Fibroblast of skin of left quadriceps (primary cell): ENCODE data around the gene ZNF80.
"Not testable (repeated sequence)": the region's sequence is repeated elsewhere in the genome, so short reads cannot be mapped to it uniquely, and the experiment has no call there.

Experiments
- DNase-seq, 2 experiments: peaks; one replicate each; pipeline ENCODE4 v3.0.0-alpha.2; 2013; ENCODE audit warnings: low read depth in 2 of 2

ZNF80 gene

DNA sequence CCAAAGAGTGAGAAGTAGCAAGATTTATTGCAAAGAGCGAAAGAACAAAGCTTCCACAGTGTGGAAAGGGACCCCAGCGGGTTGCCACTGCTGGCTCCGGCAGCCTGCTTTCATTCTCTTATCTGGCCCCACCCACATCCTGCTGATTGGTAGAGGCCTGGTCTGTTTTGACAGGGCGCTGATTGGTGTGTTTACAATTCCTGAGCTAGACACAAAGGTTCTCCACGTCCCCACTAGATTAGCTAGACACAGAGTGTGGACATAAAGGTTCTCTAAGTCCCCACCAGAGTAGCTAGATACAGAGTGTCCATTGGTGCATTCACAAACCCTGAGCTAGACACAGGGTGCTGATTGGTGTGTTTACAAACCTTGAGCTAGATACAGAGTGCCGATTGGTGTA is at the start of gene ZNF80:
ZNF80 (minus strand) TSS at position 101 of the 400 bp plus-strand sequence. CDS start 504 bp downstream, outside the sequence.
- not testable (repeated sequence) for DNase-seq

DNA sequence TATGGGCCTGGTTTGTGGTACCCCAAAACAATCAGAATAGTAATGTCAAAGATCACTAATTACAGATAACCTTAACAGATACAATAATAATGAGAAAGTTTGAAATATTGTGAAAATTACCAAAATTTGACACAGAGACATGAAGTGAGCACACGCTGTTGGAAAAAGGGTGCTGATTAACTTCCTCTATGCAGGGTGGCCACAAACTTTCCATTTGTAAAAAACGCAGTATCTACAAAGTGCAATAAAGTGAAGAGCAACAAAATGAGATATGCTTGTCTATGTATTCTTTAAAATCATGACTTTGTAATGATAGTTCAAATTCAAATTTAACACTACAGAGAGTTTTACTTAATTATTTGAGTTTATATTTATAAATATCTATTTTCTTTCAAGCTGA is 48.9 kb upstream of the ZNF80 start:
- DNase-seq = no peak

DNA sequence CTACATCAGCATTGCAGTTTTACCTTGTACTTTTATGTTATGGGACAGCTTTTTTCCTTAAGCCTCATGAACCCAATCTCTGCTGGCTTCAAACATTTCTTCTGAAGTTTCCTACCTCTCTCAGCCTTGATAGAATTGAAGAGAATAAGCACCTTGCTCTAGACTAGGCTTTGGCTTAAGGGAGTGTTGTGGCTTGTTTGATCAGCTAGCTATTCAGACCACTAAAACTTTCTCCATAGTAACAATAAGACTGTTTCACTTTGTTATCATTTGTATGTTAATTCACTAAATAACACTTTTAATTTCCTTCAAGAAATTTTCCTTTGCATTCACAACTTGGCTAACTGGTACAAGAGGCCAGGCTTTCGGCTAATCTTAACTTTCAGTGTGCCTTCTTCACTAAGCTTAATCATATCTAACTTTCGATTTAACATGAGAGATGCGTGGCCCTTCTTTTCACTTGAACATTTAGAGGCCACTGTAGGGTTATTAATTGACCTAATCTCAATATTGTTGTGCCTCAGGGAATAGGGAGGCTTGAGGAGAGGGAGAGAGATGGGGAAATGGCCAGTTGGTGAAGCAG is 48.4 kb upstream of the ZNF80 start:
- DNase-seq = no peak

GRCh38 chr3:114284644-114285043 is 47.3 kb upstream of the ZNF80 start:
- no peak for DNase-seq

DNA sequence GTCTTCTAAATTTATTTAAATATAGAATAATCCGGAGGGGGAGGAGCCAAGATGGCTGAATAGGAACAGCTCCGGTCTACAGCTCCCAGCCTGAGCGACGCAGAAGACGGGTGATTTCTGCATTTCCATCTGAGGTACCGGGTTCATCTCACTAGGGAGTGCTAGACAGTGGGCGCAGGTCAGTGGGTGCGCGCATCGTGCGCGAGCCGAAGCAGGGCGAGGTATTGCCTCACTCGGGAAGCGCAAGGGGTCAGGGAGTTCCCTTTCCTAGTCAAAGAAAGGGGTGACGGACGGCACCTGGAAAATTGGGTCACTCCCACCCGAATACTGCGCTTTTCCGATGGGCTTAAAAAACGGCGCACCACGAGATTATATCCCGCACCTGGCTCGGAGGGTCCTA is 39.5 kb upstream of the ZNF80 start:
- not testable (repeated sequence) for DNase-seq

- no peak for DNase-seq
Observed at GRCh38 chr3:114274929-114275328, 37.6 kb upstream of the ZNF80 start.

DNA sequence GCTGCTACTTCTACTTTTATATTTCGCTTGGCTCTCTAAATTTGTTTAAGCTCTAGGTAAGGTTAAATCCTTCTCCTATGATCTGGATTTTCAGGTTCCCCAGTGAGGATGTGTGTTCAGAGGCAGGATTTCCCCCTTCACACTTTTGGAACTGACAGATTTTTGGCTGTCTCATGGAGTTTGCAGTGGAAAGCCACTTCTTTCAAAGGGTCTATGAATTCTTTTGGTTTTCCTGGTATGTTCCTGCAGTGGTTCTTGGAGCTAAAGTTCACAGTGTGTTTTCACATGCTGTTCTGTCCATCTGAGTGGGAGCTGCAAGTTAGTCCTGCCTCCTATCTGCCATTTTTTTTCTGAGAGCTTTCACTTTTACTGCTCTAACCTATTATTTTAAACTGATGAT is 34.9 kb upstream of the ZNF80 start:
- no peak for DNase-seq

DNA sequence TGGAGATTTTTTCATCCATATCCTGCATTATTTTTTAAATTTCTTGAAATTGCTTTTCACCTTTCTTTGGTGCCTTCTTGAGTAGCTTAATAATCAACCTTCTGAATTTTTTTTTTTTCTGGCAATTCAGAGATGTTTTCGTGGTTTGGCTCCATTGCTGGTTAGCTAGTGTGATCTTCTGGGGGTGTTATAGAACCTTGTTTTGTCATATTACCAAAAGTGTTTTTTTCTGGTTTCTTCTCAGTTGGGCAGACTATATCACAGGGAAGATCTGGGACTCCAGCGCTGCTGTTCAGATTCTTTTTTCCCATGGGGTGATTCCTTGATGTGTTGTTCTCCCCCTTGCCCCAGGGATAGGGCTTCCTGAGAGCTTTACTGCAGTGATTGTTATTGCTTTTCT is 32.6 kb upstream of the ZNF80 start:
- no peak for DNase-seq

DNA sequence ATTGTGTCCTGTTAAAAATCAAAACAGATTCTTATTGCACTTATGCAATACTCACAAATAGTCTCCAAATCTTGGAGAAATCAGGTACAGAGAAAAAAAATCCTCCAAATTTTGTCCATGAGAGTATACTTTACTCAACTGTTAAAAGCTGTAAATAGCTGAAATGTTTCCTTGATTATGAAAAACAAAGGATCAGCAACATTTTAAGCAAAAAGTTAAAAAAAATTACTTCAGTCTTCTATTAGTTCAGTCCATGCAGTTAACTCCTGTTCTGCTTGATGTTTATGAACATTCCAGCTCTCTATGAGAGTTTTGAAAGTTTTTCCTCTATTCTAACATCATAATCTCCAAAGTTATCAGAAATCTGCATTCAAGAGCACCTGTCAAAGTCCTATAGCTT is 22.8 kb upstream of the ZNF80 start:
- no peak for DNase-seq

- DNase-seq = no peak
Observed at GRCh38 chr3:114259566-114259965, 22.2 kb upstream of the ZNF80 start.

DNA sequence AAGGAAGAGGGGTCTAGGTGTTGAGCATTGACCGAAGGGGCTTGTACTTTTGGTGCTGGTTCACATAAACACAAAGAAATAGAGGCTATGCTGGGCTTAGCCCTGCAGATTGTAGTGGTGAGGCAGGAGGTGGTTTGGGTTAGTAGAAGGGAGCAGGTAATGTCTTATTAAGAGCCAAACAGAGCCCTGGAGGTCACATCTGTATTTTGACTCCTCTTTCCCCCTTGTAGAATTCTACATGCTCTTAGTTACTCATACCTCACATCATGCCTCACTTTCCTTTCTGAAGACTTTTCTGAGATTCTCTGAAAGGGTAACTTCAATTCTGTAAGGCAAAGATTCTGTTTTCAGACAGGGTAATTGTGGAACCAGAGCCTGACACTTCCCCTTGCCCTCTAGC is 16.1 kb upstream of the ZNF80 start:
- no peak for DNase-seq

DNA sequence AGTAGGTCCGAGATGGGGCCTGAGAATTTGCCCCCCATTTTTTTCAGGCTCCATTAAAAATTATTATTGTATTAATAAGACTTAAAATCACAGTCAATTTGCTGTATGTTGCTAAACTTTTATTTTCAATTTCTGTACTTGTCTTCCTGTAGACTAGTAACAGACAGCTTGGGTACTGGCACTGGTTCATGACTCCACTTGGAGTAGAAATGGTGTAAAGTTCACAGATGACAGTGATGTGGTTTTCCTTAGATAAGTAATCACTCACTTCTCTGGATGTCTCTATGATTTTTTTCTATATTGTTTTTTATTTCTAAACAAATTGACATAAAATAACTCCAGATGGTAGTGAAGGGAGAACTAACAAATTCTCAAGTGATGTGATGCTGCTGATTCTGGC is 15.6 kb upstream of the ZNF80 start:
- DNase-seq = no peak

DNA sequence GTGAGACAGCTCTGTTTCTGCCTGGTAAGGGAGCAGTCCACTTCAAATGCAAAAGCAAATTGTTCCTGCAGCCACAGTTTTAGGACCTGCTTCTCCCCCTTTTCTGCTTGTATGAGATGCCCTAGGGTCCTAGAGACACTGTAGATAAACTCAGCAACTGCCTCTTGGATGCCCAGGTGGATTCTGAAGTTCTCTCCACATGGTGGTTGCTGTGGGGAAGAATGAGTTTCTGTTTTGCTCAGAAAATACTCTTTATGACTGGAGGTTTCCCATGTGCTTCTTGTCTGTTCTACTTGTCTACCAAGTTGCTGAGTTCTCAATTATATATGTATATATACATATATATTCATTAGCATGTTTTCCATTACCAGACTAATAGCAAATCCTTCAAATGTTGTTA is 5.6 kb upstream of the ZNF80 start:
- no peak for DNase-seq

DNA sequence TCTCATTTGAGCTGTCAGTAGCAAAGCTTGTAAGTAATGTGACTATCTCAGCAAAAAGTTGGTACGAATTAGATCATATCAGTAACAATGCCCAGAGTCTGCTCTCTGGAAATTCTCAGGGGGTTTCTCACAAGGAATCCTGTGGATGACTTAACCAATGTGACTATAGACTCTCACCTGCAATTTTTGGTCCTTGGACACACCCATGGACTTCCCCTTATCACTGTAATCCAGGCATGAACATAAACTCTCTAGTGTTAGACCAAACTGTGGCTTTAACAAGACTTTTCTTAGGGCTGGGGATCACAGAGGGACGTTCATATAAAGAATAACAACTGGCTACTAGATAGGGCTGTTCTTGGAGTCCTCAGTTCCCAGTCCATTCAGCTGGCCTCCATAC is 3.9 kb upstream of the ZNF80 start:
- no peak for DNase-seq

GRCh38 chr3:114238146-114238785 is 888 bp upstream of the ZNF80 start:
- not testable (repeated sequence) for DNase-seq

DNA sequence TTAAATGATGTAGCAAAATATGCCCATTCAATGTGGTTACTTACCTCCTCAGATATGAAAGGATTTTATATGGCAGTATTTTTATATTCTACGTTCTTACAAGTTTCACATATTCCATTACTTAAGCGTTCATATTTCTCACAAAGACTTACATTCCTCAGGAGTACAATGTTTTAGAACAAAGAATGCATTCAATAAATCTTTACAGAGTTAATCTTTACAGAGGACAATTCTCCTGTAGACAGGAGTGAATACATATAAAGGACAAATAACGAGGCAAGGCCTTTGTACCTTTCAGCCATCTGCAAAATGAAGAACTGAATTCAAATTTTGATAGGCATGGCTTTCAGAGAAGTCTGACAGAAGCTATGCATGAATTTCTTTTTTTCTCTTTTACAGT is 1.9 kb downstream of the ZNF80 start:
- no peak for DNase-seq

DNA sequence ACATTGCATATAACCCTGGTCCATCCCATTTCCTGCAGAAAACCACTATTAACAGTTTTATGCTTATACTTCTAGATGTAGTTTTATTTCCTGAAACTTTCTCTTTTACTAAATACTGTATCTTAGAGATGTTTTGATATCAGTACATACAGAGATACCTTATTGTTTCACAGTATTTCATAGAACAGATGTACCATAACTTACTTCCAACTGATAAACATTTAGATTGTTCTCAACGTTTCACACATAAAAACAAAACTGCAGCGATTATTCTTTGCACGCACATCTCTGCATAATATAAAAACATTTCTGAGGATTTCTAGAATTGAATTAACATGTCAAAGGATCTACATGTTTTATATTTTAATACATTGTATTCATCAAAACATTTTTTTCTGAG is 2.6 kb downstream of the ZNF80 start:
- DNase-seq = no peak

DNA sequence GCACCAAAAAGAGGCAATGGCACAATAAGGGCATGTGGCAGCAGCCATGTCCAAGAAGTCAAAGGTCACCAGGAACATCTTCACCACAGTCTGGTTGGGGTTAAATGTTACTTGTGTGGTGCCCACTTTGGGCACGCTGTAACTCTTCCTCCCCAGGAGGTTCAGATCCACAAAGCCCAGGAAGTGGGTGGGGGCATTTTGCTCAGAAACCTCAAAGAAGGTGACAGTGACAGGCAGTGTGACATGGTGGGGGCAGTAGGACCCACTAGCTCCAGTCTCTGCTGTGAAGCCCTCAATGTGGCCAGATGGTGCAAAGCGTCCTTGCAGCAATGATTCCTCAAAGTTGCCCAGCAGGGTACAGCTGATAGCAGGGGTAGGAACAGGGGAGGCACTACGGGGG is 5.8 kb downstream of the ZNF80 start:
- DNase-seq = no peak

DNA sequence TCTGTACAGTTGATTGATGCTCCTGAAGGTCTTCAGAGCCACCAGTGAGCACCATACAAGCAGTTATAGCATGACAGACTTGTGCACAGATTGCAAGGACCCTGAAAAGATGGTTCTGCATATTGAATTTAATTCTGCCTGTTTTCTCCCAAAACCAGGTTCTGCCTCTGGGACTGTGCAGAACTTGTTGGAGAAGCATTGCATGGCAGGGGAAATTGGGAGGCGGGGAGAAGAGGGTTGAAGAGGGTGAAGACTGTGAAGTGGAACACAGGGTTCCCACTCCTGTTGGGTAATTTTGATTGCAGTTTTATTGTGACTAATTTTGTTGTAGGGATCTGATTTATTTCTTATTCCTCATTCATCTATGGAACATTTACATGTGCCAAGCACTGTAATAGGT is 10.3 kb downstream of the ZNF80 start:
- no peak for DNase-seq

DNA sequence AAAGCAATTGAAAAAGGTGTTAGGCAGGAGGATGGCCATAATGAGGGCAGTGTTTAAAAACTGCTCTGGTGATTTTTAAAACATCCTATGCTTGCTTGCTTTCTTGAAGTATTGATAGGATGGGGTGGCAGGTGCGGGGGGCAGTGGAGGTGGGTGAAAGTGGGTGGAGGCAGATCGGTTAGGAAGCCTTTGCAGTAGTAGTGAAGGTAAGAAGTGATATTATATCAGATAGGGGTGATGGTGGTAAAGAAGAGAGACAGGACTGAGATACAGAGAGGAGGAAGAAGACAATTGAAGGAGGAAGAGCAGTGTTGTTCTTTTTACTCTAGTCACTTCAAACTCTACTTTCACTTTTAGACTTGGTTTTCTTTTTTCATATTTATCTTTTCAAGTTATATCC is 11.1 kb downstream of the ZNF80 start:
- DNase-seq = no peak

- peak; percentile 8 to 13 for DNase-seq
Observed at GRCh38 chr3:114223143-114223542, 14.2 kb downstream of the ZNF80 start.

- DNase-seq = no peak
Observed at GRCh38 chr3:114221881-114222264, 15.5 kb downstream of the ZNF80 start.

GRCh38 chr3:114221165-114221880 is 16.1 kb downstream of the ZNF80 start:
- no peak for DNase-seq
